ENCODE results near the gene WDR76.

Gene WDR76

GRCh38 chr15:43878446-43878845, 51.6 kb downstream of the WDR76 start:
- Histone ChIP-seq H3K4me3 (ENCODE audit: insufficient read depth, low read length, poor library complexity, severe bottlenecking) (no peak overlapping the region), H3K79me2 (ENCODE audit: insufficient read depth, low read length) (no peaks in the 10 kb centered on the region), H3K9ac (ENCODE audit: low read length) (no peak overlapping the region), H3K4me2 (ENCODE audit: low read depth, low read length, poor library complexity, severe bottlenecking) (no peak overlapping the region), H3K9me2 (replicated peaks; ENCODE audit: insufficient read depth, low read length) (no peaks in the 10 kb centered on the region), H4K20me1 (ENCODE audit: low read depth, low read length) (no peaks in the 10 kb centered on the region), H3K27me3 (ENCODE audit: low read length) (no peaks in the 10 kb centered on the region), H3F3A (ENCODE audit: insufficient read depth) (no peaks in the 10 kb centered on the region), H2AFZ (ENCODE audit: low read depth, low read length, severe bottlenecking) (no peak overlapping the region), H3K27ac (ENCODE audit: low read depth, low read length) (no peak overlapping the region), H3K9me3 (ENCODE audit: insufficient read depth, low read length) (no peaks in the 10 kb centered on the region), H3K36me3 (ENCODE audit: low read length) (peaks cover 19% of the 10 kb centered on the region; the same call in 1 of the 2 replicates)
- no peak for TF ChIP-seq EZH2phosphoT487 (conservative IDR thresholded peaks at IDR 0.05; ENCODE audit: low read length)
- TF ChIP-seq, protein P1, sequence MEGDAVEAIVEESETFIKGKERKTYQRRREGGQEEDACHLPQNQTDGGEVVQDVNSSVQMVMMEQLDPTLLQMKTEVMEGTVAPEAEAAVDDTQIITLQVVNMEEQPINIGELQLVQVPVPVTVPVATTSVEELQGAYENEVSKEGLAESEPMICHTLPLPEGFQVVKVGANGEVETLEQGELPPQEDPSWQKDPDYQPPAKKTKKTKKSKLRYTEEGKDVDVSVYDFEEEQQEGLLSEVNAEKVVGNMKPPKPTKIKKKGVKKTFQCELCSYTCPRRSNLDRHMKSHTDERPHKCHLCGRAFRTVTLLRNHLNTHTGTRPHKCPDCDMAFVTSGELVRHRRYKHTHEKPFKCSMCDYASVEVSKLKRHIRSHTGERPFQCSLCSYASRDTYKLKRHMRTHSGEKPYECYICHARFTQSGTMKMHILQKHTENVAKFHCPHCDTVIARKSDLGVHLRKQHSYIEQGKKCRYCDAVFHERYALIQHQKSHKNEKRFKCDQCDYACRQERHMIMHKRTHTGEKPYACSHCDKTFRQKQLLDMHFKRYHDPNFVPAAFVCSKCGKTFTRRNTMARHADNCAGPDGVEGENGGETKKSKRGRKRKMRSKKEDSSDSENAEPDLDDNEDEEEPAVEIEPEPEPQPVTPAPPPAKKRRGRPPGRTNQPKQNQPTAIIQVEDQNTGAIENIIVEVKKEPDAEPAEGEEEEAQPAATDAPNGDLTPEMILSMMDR (IDR thresholded peaks at IDR 0.05; ENCODE audit: insufficient read depth, low read length, poor library complexity, severe bottlenecking) = no peak

DNA sequence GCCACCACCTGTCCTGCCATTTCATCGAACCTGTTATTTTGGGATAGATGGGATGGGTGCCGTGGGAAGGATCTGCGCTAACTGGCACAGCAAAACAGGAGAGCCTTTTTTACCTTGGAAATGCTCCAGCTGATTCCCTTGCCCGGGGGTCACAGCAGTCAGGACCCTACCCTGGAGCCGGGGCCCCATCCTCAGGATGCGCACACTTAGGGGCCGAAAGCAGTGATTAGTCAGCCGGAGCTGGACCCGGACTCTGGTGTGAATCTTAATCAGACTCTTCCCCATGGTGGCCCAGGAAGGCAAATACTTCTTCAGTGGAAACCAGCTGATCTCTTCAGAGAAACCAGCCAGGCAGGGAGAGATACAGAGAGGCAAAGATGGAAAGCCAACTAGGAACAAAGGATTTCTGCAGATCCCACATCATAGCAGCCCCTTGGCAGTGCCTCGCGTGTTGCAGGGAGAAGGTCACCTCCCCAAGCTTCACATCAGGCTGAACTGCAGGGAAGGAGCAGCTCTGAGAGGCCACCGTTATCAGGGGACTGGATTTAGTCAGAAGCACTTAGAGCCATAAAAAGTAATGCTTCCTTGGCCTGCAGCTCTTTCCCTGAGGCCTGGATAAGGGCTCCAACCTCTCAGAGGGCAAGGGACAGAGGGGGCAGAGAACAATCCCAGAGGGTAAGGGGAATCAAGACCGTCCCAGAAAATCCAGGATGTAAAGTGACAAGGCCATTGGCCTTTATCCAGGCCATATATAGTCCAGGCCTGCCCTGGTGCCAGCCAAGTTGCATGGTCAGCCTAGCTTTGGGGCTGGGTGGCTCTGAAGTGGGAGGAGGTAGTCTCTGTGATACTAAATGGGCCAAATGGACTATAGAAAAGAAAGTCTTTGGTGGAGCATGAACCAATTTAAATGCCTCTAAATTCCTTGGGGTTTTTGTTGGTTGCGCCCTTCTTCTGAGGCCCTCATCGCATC, 52.9 kb downstream of the WDR76 start:
- H3F3A ChIP-seq (ENCODE audit: insufficient read depth) = no peaks in the 10 kb centered on the region
- no peaks in the 10 kb centered on the region for H3K9me2 ChIP-seq (replicated peaks; ENCODE audit: insufficient read depth, low read length)
- no peak overlapping the region for H2AFZ ChIP-seq (ENCODE audit: low read depth, low read length, severe bottlenecking)
- H3K79me2 ChIP-seq (ENCODE audit: insufficient read depth, low read length) = no peaks in the 10 kb centered on the region
- no peaks in the 10 kb centered on the region for H3K27me3 ChIP-seq (ENCODE audit: low read length)
- H3K4me3 ChIP-seq (ENCODE audit: insufficient read depth, low read length, poor library complexity, severe bottlenecking) = no peak overlapping the region
- H3K27ac ChIP-seq (ENCODE audit: low read depth, low read length) = no peak overlapping the region
- no peaks in the 10 kb centered on the region for H4K20me1 ChIP-seq (ENCODE audit: low read depth, low read length)
- H3K36me3 ChIP-seq (ENCODE audit: low read length) = 0 out of 2 replicates have a peak, but pooled peaks cover 19% of the 10 kb centered on the region
- no peak for TF ChIP-seq EZH2phosphoT487 (conservative IDR thresholded peaks at IDR 0.05; ENCODE audit: low read length)
- TF ChIP-seq, protein P1 (IDR thresholded peaks at IDR 0.05; ENCODE audit: insufficient read depth, low read length, poor library complexity, severe bottlenecking) = no peak
- no peak overlapping the region for H3K4me2 ChIP-seq (ENCODE audit: low read depth, low read length, poor library complexity, severe bottlenecking)
- H3K9ac ChIP-seq (ENCODE audit: low read length) = no peak overlapping the region
- H3K9me3 ChIP-seq (ENCODE audit: insufficient read depth, low read length) = no peaks in the 10 kb centered on the region

DNA sequence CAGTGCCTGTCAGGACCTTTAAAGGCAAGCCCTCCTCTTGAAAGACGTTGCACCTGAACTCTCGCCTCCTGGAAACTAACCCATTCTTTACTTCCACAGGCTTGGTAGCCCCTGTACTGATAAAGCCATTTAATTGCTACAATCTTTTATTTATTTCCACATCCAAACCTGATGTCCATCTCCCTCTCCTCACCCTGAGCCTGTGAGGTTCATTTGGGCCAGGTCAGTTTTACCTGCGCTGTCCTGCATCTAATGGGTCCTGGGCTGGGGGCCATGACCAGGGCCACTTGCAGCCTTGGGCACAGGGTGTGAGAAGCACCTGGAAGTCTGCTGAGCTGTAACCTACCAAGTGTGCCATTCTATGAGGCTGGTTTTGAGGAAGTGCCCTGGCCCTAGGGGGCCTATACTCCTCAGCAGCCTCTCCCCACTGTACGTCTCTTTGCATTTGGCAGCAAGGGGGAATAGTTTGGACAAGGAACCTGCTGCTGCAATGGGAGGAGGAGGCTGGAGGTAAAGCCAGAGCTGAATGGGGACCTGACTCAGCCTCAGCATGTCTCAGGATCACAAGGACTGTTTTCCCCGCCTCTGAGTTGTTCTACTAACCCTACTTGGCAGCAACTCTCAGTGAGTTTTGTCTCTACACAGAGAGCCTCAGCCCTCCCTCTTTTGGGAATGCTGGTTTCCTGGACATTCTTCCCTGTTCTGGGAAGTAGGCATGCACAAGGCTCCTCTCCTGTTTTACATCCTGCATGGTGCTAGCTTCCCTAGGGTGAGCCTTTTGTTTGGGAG, 53.8 kb downstream of the WDR76 start:
- H3K9me3 ChIP-seq (ENCODE audit: insufficient read depth, low read length) = no peaks in the 10 kb centered on the region
- H3K79me2 ChIP-seq (ENCODE audit: insufficient read depth, low read length) = no peaks in the 10 kb centered on the region
- no peak overlapping the region for H3K27ac ChIP-seq (ENCODE audit: low read depth, low read length)
- no peak overlapping the region for H2AFZ ChIP-seq (ENCODE audit: low read depth, low read length, severe bottlenecking)
- no peak overlapping the region for H3K9ac ChIP-seq (ENCODE audit: low read length)
- H3K4me3 ChIP-seq (ENCODE audit: insufficient read depth, low read length, poor library complexity, severe bottlenecking) = no peak overlapping the region
- H3K9me2 ChIP-seq (replicated peaks; ENCODE audit: insufficient read depth, low read length) = no peaks in the 10 kb centered on the region
- H3K4me2 ChIP-seq (ENCODE audit: low read depth, low read length, poor library complexity, severe bottlenecking) = no peak overlapping the region
- H3K36me3 ChIP-seq (ENCODE audit: low read length) = 0 out of 2 replicates have a peak, but pooled peaks cover 19% of the 10 kb centered on the region
- H3F3A ChIP-seq (ENCODE audit: insufficient read depth) = no peaks in the 10 kb centered on the region
- no peaks in the 10 kb centered on the region for H4K20me1 ChIP-seq (ENCODE audit: low read depth, low read length)
- no peaks in the 10 kb centered on the region for H3K27me3 ChIP-seq (ENCODE audit: low read length)
- TF ChIP-seq EZH2phosphoT487 (conservative IDR thresholded peaks at IDR 0.05; ENCODE audit: low read length) = no peak
- TF ChIP-seq, protein P1 (IDR thresholded peaks at IDR 0.05; ENCODE audit: insufficient read depth, low read length, poor library complexity, severe bottlenecking) = no peak
